Dendritic cell treated with granulocyte-macrophage colony-stimulating factor and Interleukin-4, amounts not matched to agents 40 ng/mL and 50 ng/mL, for 4 days (primary cell): Measurements from ENCODE around the gene LIM2.
"Not testable (repeated sequence)": the region's sequence is repeated elsewhere in the genome, so short reads cannot be mapped to it uniquely, and the experiment has no call there.

Experiments used
- H3K27ac Mint-ChIP-seq: one replicate; pipeline ENCODE4 v1.8.0; 2022; ENCODE audit warnings: mild to moderate bottlenecking, mixed read lengths
- H3K27me3 Mint-ChIP-seq: one replicate; pipeline ENCODE4 v1.8.0; 2022; ENCODE audit warnings: mild to moderate bottlenecking, mixed read lengths
- H3K36me3 Mint-ChIP-seq: one replicate; pipeline ENCODE4 v1.8.0; 2022; ENCODE audit warnings: low read depth, mixed read lengths
- H3K4me1 Mint-ChIP-seq: one replicate; pipeline ENCODE4 v1.8.0; 2022; ENCODE audit warnings: low read depth, mixed read lengths
- H3K4me3 Mint-ChIP-seq: one replicate; pipeline ENCODE4 v1.8.0; 2022; ENCODE audit warnings: mild to moderate bottlenecking, moderate library complexity, mixed read lengths
- H3K9me3 Mint-ChIP-seq: one replicate; pipeline ENCODE4 v1.8.0; 2022; ENCODE audit warnings: mixed read lengths
- intact Hi-C: fragments of 100-400 bp; cut with micrococcal nuclease; formaldehyde crosslinking; loops from one replicate; pipeline ENCODE4 v1.15.0; 2022

Gene LIM2

DNA sequence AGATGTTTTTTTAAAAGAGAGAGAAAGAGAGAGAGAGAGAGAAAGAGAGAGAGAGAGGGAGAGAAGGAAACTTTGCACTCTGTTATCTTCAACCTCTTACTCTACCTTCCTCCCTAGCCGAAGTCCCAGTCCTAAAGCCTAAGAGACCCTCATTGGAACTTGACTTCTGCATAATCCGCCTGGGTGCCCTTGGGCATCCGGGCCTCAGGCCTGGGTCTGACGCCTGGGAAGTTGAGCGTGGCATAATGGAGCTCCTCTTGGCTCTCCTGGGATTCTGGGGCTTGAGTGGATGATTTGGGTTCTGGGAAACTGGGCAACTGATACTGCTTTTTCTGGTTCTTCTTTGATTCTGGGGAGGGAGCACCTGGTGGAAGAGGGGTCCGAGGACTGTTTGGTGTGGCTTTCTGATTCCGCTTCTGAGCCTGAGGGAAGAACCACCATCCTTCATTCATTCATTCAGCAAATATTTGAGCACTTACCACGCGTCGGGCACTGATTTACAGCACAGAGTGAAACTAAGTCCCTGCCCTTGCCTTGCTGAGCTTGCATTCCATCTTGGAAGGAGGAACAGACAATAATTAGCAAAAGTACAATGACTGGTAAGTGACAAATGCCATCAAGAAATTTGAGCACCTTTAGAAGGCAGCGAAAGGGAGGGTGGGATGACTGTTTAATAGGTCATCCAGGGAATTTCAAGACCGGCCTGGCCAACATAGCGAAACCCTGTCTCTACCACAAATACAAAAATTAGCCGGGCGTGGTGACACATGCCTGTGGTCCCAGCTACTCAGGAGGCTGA, 23.4 kb upstream of the LIM2 start:
- H3K4me1 Mint-ChIP-seq: peaks cover 58% of the 10 kb centered on the region
- H3K27ac Mint-ChIP-seq: no peak overlapping the region
- intact Hi-C loops: no loop called here
- peaks cover 2% of the 10 kb centered on the region for H3K27me3 Mint-ChIP-seq
- H3K4me3 Mint-ChIP-seq: no peak overlapping the region
- H3K9me3 Mint-ChIP-seq: no peaks in the 10 kb centered on the region
- peaks cover 43% of the 10 kb centered on the region for H3K36me3 Mint-ChIP-seq

DNA sequence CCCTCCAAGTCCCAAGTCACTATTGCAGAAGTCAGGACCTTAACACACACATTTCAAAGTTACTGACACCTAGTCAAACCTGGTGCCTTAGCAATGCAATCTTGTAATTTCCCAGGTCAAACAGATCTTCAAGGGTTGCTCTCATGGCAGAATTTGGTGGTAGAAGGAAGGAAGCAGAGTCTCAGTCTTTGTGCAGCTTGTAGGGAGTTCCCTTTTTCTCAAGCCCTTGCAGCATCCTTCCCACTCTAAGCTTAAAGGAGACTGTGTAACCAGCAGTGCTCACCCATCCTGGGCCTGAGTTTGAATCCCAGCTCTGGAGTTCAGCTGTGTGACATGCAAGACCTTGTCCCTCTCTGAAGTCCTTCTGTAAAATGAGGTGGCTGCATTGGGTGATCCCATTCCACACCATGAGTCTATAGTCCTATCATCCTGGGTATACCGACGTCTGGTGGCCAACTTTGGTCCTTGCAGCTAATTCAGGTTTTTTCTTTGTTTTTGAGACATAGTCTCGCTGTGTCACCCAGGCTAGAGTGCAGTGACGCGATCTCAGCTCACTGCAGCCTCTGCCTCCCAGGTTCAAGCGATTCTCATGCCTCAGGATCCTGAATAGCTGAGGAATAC, 19.8 kb upstream of the LIM2 start:
- H3K4me1 Mint-ChIP-seq: peaks cover 52% of the 10 kb centered on the region
- peak overlapping the region; percentile 61 for H3K27ac Mint-ChIP-seq
- peaks cover 12% of the 10 kb centered on the region for H3K9me3 Mint-ChIP-seq
- H3K27me3 Mint-ChIP-seq: peaks cover 2% of the 10 kb centered on the region
- no peak overlapping the region for H3K4me3 Mint-ChIP-seq
- intact Hi-C loops: no loop called here
- H3K36me3 Mint-ChIP-seq: peaks cover 19% of the 10 kb centered on the region

DNA sequence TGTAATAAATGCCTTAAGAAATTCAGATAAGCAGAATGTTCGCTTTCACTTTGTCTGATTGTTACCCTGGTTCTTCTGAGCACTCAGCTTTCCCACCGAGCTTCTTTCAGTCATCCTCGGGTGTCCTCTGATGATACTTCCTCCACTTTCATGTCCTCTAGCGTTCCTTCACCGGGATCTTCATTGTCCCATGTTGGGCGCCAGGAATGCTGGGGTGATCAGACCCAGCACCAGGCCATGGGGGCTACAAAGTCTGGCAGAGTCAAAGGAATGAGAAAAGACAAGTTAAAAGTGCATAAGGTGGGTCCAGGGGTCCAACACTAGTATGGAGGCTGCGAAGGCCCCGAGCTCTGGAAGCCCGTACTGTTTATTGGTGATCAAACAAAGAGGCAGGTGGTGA, 14.3 kb upstream of the LIM2 start:
- peaks cover 20% of the 10 kb centered on the region for H3K4me1 Mint-ChIP-seq
- peaks cover 7% of the 10 kb centered on the region for H3K36me3 Mint-ChIP-seq
- H3K27ac Mint-ChIP-seq: no peak overlapping the region
- no peak overlapping the region for H3K4me3 Mint-ChIP-seq
- H3K9me3 Mint-ChIP-seq: peaks cover 26% of the 10 kb centered on the region
- H3K27me3 Mint-ChIP-seq: no peaks in the 10 kb centered on the region
- intact Hi-C loops: no loop called here

DNA sequence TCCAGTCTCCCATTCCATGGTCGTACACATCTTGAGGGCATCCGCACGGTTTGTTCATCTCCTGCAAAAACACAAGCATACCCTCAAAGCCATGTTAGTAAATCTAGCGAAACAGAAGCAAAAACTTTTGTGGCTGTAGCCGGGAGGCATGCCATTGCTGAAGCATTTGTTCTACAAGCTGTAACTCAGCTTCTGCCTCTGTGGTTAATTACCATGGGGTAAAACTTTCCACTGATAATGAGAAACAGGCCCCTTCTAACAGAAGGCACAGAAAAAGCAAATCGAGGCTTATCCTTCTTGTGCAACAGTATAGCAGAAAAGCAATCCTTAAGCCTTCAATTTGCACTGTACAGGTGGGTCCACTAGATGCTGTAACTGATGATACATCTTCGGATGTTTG, 12.2 kb upstream of the LIM2 start:
- intact Hi-C loops: not testable (repeated sequence)

DNA sequence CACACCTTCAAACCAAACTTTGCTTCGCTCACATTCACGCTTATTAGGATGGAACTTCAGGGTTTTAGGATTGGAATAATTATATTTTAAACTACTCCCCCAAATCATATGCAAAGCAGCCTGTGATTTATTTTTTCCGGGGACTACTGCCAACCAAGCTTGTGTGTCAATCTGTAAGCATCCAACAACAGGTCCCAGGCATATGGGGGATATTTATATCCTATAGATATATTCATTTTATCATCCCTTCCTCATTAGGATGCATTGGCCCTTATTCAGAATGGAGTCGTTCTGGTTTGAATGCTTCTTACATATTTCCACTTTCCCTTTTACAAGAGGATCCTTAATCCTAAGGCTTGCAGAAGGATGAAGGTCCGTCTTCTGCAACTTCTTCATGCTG, 11.5 kb upstream of the LIM2 start:
- intact Hi-C loops: no loop called here
- Mint-ChIP-seq H3K4me1 (peaks cover 14% of the 10 kb centered on the region), H3K36me3 (peaks cover 7% of the 10 kb centered on the region), H3K27me3 (no peaks in the 10 kb centered on the region), H3K9me3 (peaks cover 26% of the 10 kb centered on the region), H3K4me3 (no peak overlapping the region), H3K27ac (no peak overlapping the region)

More for the DNA sequence above, 12.2 kb upstream of the LIM2 start:
- not testable (repeated sequence) for H3K27me3 Mint-ChIP-seq, H3K27ac Mint-ChIP-seq, H3K36me3 Mint-ChIP-seq, H3K4me1 Mint-ChIP-seq, H3K4me3 Mint-ChIP-seq
- H3K9me3 Mint-ChIP-seq: peaks cover 26% of the 10 kb centered on the region

DNA sequence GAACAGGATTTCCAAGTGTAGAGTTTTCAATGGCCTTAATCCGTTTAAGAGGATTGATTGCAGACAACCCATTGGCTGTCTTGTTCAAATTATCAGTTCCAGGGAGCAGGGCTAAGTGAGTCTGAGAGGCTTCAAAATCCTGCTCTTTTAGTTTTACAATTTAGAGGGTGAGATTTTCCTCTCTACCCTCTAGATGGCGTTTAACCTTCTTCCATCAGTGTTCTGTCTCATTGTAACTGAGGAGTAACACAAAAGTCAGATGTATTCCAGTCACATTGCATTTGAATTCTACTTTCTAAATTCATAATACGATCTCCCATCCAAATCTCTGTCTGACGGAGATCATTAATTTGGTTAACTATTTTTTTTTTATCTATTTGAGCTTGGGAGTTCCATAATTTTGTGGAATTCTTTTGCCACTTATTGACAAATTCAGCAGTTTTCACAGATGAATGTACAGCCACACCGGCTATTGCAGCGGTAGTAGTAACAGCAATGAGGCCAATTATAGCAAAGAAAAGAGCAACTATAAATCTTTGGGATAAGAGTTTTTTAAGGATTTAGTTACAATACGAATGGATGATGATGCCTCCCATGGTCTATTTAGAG, 10.4 kb upstream of the LIM2 start:
- Mint-ChIP-seq H3K4me3 (no peak overlapping the region), H3K27me3 (no peaks in the 10 kb centered on the region), H3K36me3 (peaks cover 7% of the 10 kb centered on the region), H3K4me1 (peaks cover 14% of the 10 kb centered on the region), H3K27ac (no peak overlapping the region), H3K9me3 (peaks cover 19% of the 10 kb centered on the region)
- intact Hi-C loops: no loop called here

DNA sequence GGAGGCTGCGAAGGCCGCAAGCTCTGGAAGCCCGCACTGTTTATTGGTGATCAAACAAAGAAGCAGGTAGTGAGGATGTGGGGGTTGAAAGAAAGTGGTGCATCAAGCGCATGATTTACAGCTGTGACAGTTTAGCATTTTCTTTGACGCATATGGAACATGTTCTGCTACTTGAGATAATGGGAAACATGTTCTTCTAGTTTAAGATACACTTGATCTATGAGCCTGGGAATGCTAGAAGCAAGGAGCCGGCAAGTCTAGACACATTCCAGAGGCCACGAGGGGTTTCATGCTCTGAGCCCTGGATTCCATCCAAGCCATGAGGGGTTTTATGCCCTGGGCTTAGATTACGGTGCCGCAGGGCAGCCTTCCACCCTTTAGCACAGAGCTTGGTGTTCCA, 9.7 kb upstream of the LIM2 start:
- H3K4me1 Mint-ChIP-seq: peaks cover 14% of the 10 kb centered on the region
- H3K9me3 Mint-ChIP-seq: peaks cover 12% of the 10 kb centered on the region
- H3K36me3 Mint-ChIP-seq, H3K27me3 Mint-ChIP-seq, intact Hi-C loops, H3K27ac Mint-ChIP-seq, H3K4me3 Mint-ChIP-seq: not testable (repeated sequence)

DNA sequence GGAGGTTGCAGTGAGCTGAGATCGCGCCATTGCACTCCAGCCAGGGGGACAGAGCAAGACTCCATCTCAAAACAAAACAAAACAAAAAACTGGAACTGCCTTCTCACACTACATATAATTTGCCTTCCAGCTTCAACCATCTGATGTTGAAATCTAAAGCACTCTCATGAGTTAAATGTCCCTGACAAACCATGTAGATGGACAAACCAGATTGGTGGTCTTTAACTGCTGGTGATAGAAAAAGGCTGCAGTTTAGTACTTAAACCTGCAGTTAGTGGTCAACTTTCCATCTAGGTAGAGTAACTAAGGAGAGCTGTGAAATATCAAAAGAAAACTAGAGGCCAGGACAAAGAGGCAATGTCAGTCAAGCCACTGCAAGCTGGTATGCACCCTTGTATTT, 8.4 kb upstream of the LIM2 start:
- peaks cover 17% of the 10 kb centered on the region for H3K4me1 Mint-ChIP-seq
- intact Hi-C loops: no loop called here
- H3K9me3 Mint-ChIP-seq: no peaks in the 10 kb centered on the region
- no peaks in the 10 kb centered on the region for H3K36me3 Mint-ChIP-seq
- no peak overlapping the region for H3K4me3 Mint-ChIP-seq
- H3K27ac Mint-ChIP-seq: peak overlapping the region; percentile 73
- no peaks in the 10 kb centered on the region for H3K27me3 Mint-ChIP-seq

DNA sequence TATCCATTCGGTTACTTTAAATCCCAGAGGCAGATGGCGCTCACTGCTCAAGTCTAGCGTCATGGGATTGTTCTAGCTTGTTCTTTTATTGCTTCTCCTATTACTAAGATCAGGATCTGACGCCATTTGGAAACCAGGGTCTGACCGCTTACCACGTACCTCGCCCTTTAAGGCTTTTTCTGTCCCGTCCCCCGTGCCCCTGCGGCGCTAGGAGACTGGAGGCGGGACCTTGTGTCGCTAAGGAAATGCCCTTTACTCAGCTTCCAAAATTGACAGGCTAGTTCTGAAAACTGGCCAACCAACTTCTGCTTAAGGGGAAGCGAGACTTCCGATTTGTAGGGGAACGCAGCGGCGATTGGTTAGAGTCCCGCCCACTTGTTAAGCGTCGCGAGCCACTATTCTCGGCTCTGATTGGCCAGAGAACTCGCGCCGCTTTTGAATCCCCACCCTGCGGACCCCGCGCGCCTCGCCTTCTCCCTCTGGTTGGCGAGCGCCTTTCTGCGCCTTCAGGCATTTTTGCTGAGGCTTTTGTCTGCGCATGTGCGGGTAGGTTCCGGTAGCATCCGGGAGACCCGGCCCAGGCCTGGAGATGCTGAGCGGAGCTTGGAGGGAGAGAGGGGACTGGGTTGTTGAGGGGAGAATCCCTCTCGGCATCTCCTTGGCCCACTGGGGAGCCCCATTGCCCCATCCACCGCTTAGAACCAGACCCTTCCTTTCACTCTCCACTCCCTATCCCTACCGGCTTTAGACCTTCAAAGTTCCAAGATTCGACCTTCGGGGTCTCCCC, 6.5 kb upstream of the LIM2 start:
- peak overlapping the region; percentile 67 for H3K4me3 Mint-ChIP-seq
- peaks cover 24% of the 10 kb centered on the region for H3K4me1 Mint-ChIP-seq
- no peaks in the 10 kb centered on the region for H3K27me3 Mint-ChIP-seq
- H3K27ac Mint-ChIP-seq: peak overlapping the region; percentile 73
- intact Hi-C loops: loop anchor here (1.0 to 2.0 kb wide), 3 partner anchors 27 to 55 kb away; no protein-coding TSS in a partner anchor
- no peaks in the 10 kb centered on the region for H3K36me3 Mint-ChIP-seq
- H3K9me3 Mint-ChIP-seq: no peaks in the 10 kb centered on the region

DNA sequence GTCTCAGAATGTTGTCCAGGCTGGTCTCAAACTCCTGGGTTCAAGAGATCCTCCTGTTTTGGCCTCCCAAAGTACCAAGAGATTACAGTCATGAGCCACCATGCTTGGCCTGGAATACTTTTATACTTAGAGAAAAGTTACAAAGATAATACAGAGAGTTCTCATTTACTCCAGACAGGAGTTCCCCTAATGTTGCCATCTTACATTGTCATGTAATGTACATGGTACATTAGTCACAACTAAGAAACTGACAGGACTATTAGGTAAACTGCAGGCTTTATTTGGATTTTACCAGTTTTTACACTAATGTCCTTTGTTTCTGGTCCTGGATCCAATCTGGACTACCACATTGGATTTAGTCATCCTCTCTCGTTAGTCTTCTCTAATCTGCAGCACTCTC, 4.9 kb upstream of the LIM2 start:
- intact Hi-C loops: no loop called here
- Mint-ChIP-seq H3K4me3 (no peak overlapping the region), H3K27me3 (no peaks in the 10 kb centered on the region), H3K9me3 (no peaks in the 10 kb centered on the region), H3K36me3 (no peaks in the 10 kb centered on the region), H3K4me1 (peaks cover 24% of the 10 kb centered on the region), H3K27ac (no peak overlapping the region)

DNA sequence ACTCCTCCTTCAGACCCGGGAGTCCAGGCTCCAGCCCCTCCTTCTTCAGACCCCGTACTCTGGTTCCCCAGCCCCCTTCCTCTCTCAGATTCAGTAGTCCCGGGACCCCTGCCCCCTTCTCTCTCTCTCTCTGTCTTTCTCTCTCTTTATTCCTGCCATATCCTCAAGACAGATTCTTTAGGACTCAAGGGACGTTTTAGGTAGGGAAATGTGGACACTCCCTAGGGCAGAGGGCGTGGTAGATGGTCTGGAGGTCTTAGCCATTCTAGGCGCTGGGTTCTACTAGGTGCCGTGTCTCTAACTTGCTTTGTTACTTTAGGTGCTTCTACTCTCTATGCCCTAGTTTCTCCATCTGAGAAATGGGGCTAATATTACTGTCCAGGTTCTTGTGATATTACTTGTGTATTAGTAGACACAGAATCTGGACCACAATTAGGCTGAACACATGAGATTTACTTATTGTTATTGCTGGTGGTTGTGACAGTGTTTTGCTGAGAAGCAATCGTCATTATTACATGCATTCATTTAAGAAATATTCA, 3.4 kb upstream of the LIM2 start:
- H3K4me3 Mint-ChIP-seq: peak overlapping the region; percentile 11
- peak overlapping the region; percentile 79 for H3K27ac Mint-ChIP-seq
- intact Hi-C loops: no loop called here
- H3K36me3 Mint-ChIP-seq: no peaks in the 10 kb centered on the region
- no peaks in the 10 kb centered on the region for H3K9me3 Mint-ChIP-seq
- H3K4me1 Mint-ChIP-seq: peaks cover 24% of the 10 kb centered on the region
- no peaks in the 10 kb centered on the region for H3K27me3 Mint-ChIP-seq

DNA sequence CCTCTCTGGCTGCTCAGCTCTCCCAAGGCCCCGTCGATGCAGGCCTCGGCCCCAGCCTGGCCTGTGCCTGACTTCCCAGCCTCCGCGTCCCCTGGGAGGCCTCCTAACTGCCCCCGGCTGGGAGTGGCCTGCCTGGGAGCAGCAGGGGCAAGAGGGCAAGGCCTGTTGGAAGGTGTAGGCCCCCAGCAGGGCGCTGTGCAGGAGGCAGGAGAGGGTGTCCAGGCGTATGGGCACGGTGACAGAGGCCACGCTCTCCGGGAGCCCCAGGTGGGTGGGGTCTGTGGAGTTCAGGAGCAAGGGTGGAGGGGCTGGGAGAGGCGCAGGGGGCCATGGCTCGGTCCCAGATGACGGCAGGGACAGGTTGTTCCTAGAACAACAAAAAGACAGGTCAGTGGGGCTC, 1.4 kb upstream of the LIM2 start:
- intact Hi-C loops: no loop called here
- no peak overlapping the region for H3K4me3 Mint-ChIP-seq
- no peaks in the 10 kb centered on the region for H3K9me3 Mint-ChIP-seq
- H3K27me3 Mint-ChIP-seq: no peaks in the 10 kb centered on the region
- H3K4me1 Mint-ChIP-seq: peaks cover 21% of the 10 kb centered on the region
- H3K36me3 Mint-ChIP-seq: no peaks in the 10 kb centered on the region
- H3K27ac Mint-ChIP-seq: no peak overlapping the region

DNA sequence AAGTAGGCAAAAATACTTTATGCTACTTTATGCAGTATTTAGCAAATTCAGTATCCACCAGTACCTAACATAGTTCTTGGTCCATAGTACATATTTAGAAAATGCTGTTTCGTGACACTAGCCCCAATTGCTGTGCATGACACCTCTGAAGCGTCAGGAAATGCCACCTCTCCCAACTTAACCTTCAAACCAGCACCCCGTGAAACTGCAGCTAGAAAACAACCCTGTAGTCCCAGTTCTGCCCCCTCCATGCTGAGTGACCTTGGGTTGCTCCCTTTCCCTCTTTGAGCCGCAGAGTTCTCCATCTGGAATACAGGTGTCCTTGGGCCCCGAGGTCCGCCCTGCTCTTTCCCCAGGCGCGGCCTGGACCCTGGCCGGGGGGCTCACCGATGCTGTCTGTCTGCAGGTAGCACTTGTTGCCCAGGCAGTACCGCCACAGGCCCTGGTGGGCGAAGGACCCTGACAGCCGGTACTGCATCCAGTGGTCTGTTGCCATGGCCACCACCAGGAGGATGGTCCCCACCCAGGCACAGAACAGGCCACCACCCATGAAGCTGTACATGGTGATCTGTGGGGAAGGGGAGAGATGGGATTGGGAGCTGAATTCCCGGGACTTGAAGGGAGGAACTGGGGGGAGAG, 773 bp downstream of the LIM2 start:
- Mint-ChIP-seq H3K4me1 (peaks cover 21% of the 10 kb centered on the region), H3K4me3 (no peak overlapping the region), H3K27ac (peak overlapping the region; percentile 8), H3K36me3 (no peaks in the 10 kb centered on the region), H3K9me3 (no peaks in the 10 kb centered on the region), H3K27me3 (no peaks in the 10 kb centered on the region)
- intact Hi-C loops: no loop called here
